HTERT RPE-1 (cell line): Measurements from ENCODE around the gene RGS6.

Experiments
- in situ Hi-C: fragments of 300-500 bp; cut with MboI; formaldehyde crosslinking; loops from 4 replicates; pipeline ENCODE4 v1.14.3; 2020; ENCODE audit warnings: low sequenced_read_pairs

RGS6 gene

DNA sequence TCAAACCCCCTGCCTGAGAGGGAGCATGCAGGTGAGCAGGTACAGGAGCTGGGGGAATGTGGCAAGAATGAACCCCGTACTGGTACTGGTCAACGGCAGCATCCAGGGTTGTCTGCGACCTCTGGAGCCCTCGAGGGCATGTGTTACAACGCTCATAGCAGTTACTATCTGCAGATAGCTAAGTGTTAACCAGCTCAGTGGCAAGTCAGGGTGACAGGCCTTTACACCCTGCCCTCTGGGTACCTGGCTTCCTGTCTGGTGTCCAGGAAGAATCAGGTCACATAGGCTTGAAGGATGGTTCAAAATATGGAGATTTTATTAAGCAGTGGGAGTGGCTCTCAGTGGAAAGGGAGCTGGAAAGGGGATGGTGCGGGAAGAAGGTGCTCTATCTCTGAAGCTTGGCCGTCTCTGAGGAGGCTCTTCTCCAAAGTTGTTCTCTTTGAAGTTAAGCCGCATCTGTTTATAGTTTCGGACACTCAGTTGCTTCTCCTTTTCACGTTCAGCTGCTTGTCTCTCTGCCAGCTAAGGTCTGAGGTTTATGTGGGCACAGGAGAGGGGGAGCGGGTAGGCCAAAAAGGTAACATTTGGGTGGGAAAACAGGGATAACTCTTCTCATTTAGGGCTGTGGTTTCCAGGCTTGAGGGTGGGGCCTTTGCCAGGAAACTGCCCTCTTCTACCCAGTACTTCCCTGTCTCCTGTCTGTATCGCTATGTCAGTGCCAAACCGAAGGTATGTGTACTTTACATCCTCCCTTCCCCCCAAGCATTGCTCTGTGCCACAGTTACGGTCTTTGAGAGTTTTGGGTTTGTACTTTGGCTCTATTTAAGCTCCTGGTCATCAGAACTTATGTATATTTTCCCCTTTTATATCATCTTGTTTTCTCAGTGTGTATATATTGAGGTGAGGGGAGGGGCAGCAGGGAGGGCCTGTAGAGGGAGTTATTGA lies 305.8 kb downstream of the RGS6 start:
- in situ Hi-C loops: no loop called here

GRCh38 chr14:72243309-72244293 lies 311.4 kb downstream of the RGS6 start:
- in situ Hi-C loops: no loop called here

- in situ Hi-C loops: no loop called here
Measured at GRCh38 chr14:72247896-72248465, 315.8 kb downstream of the RGS6 start.

- in situ Hi-C loops: no loop called here
Measured at GRCh38 chr14:72253503-72253902, 321.3 kb downstream of the RGS6 start.

- in situ Hi-C loops: no loop called here
Measured at GRCh38 chr14:72254202-72254936, 322.1 kb downstream of the RGS6 start.

GRCh38 chr14:72254937-72255472 lies 322.8 kb downstream of the RGS6 start:
- in situ Hi-C loops: no loop called here

GRCh38 chr14:72256055-72256454 lies 323.8 kb downstream of the RGS6 start:
- in situ Hi-C loops: no loop called here

DNA sequence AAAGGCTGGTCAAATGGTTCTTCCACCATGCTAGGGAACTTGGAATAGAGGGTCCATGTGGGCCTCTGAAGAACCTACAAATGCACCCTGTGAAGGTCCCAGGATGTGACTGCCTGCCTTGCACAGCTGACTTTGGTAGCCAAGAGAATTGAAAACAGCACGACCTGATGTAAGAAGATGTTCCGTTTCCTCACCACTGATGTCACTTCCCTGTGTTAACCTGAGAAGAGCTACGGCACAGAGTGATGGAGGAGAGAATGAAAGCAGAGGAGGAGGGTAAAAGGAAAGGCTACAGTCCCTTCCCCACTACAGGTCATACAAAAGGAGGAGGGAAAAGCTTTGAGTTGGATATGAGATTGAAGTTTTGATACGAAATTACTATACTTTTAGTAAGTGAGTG lies 328.8 kb downstream of the RGS6 start:
- in situ Hi-C loops: no loop called here

GRCh38 chr14:72262771-72263170 lies 330.5 kb downstream of the RGS6 start:
- in situ Hi-C loops: no loop called here

DNA sequence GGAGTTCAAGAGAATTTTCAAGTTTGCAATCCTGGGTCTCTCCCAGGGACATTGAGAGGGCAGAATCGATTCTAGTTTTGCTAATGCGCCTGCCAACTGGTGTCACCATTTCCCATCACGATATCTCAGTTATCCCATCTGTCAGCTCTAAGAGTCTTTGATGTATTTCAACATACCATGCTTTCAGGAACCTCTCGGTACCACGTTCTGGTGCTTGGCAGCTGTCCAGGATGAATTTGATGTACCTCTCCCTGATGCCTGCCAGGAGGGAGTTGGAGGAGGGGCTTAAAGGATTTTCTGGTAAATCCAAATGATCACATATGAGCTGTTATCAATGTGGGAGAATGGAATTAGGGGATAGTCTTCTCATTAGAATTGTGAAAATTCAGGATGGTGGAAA lies 332.5 kb downstream of the RGS6 start:
- in situ Hi-C loops: no loop called here

- in situ Hi-C loops: no loop called here
Measured at GRCh38 chr14:72270147-72270727, 338.0 kb downstream of the RGS6 start.

DNA sequence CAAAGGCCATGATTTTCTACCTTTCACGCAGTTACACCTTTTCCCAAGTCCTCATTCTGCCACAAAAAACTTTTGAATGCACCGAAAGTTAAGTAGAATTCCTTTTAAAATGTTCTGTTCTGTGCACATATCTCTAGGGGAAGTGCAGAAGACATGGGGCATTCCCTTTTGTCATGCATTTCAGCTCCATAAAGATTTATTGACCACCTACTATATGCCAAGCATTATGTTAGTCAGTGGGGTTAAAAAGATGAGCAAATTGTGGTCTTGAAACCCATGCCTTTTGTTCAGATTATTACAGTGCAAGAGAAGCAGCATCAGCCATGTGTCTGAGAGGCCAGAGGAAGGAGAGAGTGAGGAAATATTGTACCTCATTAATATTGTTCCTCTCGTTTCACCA lies 338.5 kb downstream of the RGS6 start:
- in situ Hi-C loops: no loop called here

DNA sequence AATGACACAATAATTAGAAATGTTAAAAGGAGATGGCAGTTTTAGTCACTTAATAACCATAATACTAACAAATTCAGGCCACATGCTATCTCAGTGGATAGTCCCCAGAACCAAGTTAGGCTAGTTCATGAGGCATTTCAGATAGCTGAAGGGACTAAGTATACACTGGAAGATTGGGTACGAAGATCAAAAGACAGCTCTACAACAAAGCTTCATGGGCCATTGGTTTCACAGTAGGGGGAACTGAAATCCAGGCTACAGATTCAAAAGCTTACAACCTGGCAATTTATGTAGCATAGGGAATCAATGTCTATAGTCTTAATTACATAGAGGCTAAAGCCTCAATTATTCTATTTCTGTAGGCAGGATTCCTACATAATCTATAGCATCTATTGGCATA lies 343.0 kb downstream of the RGS6 start:
- in situ Hi-C loops: no loop called here

GRCh38 chr14:72278316-72278715 lies 346.1 kb downstream of the RGS6 start:
- in situ Hi-C loops: no loop called here

- in situ Hi-C loops: no loop called here
Measured at GRCh38 chr14:72284176-72284575, 351.9 kb downstream of the RGS6 start.

GRCh38 chr14:72290241-72290640 lies 358.0 kb downstream of the RGS6 start:
- in situ Hi-C loops: no loop called here

- in situ Hi-C loops: no loop called here
Measured at GRCh38 chr14:72291908-72292688, 359.9 kb downstream of the RGS6 start.

GRCh38 chr14:72292689-72293024 lies 360.4 kb downstream of the RGS6 start:
- in situ Hi-C loops: no loop called here

- in situ Hi-C loops: no loop called here
Measured at GRCh38 chr14:72301352-72301751, 369.1 kb downstream of the RGS6 start.
